DND-41 (cell line): ENCODE data around the gene PMIS2.

ENCODE experiments used
- ATAC-seq: fragments of 200-7000 bp; cut with Tn5 transposase; 3 replicates; pipeline ENCODE4 v1.9.1; 2021; ENCODE audit warnings: low read depth; ENCODE audit not compliant: insufficient read depth
- DNase-seq: peaks from one replicate; pipeline ENCODE4 v3.0.0-alpha.2; 2020
- H2AFZ ChIP-seq: 2 replicates; pipeline ENCODE4 v1.6.0; 2012; ENCODE audit warnings: low read depth, low read length
- H3K27ac ChIP-seq: 2 replicates; pipeline ENCODE4 v1.5.1; 2012; ENCODE audit warnings: low read length, inconsistent platforms
- H3K27me3 ChIP-seq: fragments of 200-600 bp; sonication (generic); 2 replicates; pipeline ENCODE4 v1.6.0; 2012; ENCODE audit warnings: low read length, mild to moderate bottlenecking, inconsistent platforms; ENCODE audit not compliant: insufficient read depth, poor library complexity
- H3K36me3 ChIP-seq: 2 replicates; pipeline ENCODE4 v1.5.1; 2012; ENCODE audit warnings: low read length, inconsistent platforms; ENCODE audit not compliant: insufficient read depth
- H3K4me1 ChIP-seq: 2 replicates; pipeline ENCODE4 v1.5.1; 2012; ENCODE audit warnings: mild to moderate bottlenecking, low read length; ENCODE audit not compliant: insufficient read depth
- H3K4me2 ChIP-seq: 2 replicates; pipeline ENCODE4 v1.6.0; 2012; ENCODE audit warnings: mild to moderate bottlenecking, moderate library complexity, low read length, inconsistent platforms; ENCODE audit not compliant: insufficient read depth
- H3K4me3 ChIP-seq, 2 experiments: fragments of 200-600 bp in 1 of 2; shearing (Covaris generic) in 1 of 2; 2 replicates each; pipeline ENCODE4 v1.5.1; 2012 to 2016; ENCODE audit warnings: inconsistent platforms in 2 of 2, low read length in 2 of 2, mild to moderate bottlenecking in 2 of 2, low read depth in 1 of 2, moderate library complexity in 1 of 2
- H3K79me2 ChIP-seq: 2 replicates; pipeline ENCODE4 v1.6.0; 2012; ENCODE audit warnings: low read length, inconsistent platforms; ENCODE audit not compliant: insufficient read depth
- H3K9ac ChIP-seq: 2 replicates; pipeline ENCODE4 v1.6.0; 2012; ENCODE audit warnings: low read depth, mild to moderate bottlenecking, inconsistent platforms, low read length, moderate library complexity
- H3K9me3 ChIP-seq: 2 replicates; pipeline ENCODE4 v1.5.1; 2012; ENCODE audit warnings: low read length, moderate library complexity, mild to moderate bottlenecking, inconsistent platforms; ENCODE audit not compliant: insufficient read depth, severe bottlenecking
- H4K20me1 ChIP-seq: 2 replicates; pipeline ENCODE4 v1.6.0; 2012; ENCODE audit warnings: low read length; ENCODE audit not compliant: insufficient read depth
- CTCF ChIP-seq: IDR thresholded peaks from 2 replicates; pipeline ENCODE4 v1.5.1; 2012; ENCODE audit warnings: borderline replicate concordance, low read length, moderate library complexity, mild to moderate bottlenecking; ENCODE audit not compliant: poor library complexity, severe bottlenecking; ENCODE audit errors: extremely low read depth
- EZH2 ChIP-seq: IDR thresholded peaks from 3 replicates; pipeline ENCODE4 v1.6.1; 2012; ENCODE audit warnings: borderline replicate concordance, low read depth, mild to moderate bottlenecking, moderate library complexity, low read length, inconsistent platforms; ENCODE audit not compliant: severe bottlenecking

The PMIS2 gene

GRCh38 chr19:35619290-35619923 lies 33.4 kb downstream of the PMIS2 start:
- DNase-seq, result no peak
- H3K36me3 ChIP-seq, result peaks cover 49% of the 10 kb centered on the region

GRCh38 chr19:35620001-35620400 lies 34.0 kb downstream of the PMIS2 start:
- DNase-seq (no peak), ATAC-seq (no peak)
- TF ChIP-seq EZH2 (no peak), CTCF (no peak)
- no peaks in the 10 kb centered on the region for H4K20me1 ChIP-seq
- H3K4me1 ChIP-seq, result no peaks in the 10 kb centered on the region
- no peak overlapping the region for H3K9ac ChIP-seq
- H3K4me2 ChIP-seq, result no peak overlapping the region
- no peaks in the 10 kb centered on the region for H3K79me2 ChIP-seq
- peaks cover 43% of the 10 kb centered on the region for H3K36me3 ChIP-seq
- H3K27ac ChIP-seq, result no peak overlapping the region
- no peak overlapping the region for H3K4me3 ChIP-seq
- no peak overlapping the region for H2AFZ ChIP-seq
- H3K9me3 ChIP-seq, result no peaks in the 10 kb centered on the region
- no peaks in the 10 kb centered on the region for H3K27me3 ChIP-seq

More at GRCh38 chr19:35619290-35619923, 33.4 kb downstream of the PMIS2 start:
- H3K4me2 ChIP-seq, result no peak overlapping the region
- H4K20me1 ChIP-seq, result no peaks in the 10 kb centered on the region
- H3K4me1 ChIP-seq, result no peaks in the 10 kb centered on the region
- ATAC-seq, result no peak
- no peak overlapping the region for H3K4me3 ChIP-seq
- no peak overlapping the region for H2AFZ ChIP-seq
- H3K27me3 ChIP-seq, result no peaks in the 10 kb centered on the region
- H3K9ac ChIP-seq, result no peak overlapping the region
- H3K27ac ChIP-seq, result no peak overlapping the region
- H3K79me2 ChIP-seq, result no peaks in the 10 kb centered on the region
- no peak for TF ChIP-seq CTCF
- no peak for TF ChIP-seq EZH2
- no peaks in the 10 kb centered on the region for H3K9me3 ChIP-seq

GRCh38 chr19:35621708-35622107 lies 35.7 kb downstream of the PMIS2 start:
- Histone ChIP-seq H3K4me3 (no peak overlapping the region), H3K36me3 (peaks cover 32% of the 10 kb centered on the region), H3K79me2 (no peaks in the 10 kb centered on the region), H4K20me1 (no peaks in the 10 kb centered on the region), H3K9me3 (no peaks in the 10 kb centered on the region), H2AFZ (no peak overlapping the region), H3K27me3 (no peaks in the 10 kb centered on the region), H3K4me2 (no peak overlapping the region), H3K9ac (no peak overlapping the region), H3K27ac (no peak overlapping the region), H3K4me1 (no peaks in the 10 kb centered on the region)
- no peak for TF ChIP-seq CTCF
- no peak for TF ChIP-seq EZH2
- DNase-seq (no peak), ATAC-seq (no peak)
